NT2/D1 (cell line): Measurements from ENCODE around the gene PLXNA1.

Experiments
- SUZ12 ChIP-seq: IDR thresholded peaks from 2 replicates; pipeline ENCODE4 v1.6.1; 2011; ENCODE audit not compliant: insufficient read length, insufficient read depth; ENCODE audit errors: extremely low read depth
- YY1 ChIP-seq: IDR thresholded peaks from 2 replicates; pipeline ENCODE4 v1.6.1; 2011; ENCODE audit not compliant: insufficient read length, insufficient read depth

DNA sequence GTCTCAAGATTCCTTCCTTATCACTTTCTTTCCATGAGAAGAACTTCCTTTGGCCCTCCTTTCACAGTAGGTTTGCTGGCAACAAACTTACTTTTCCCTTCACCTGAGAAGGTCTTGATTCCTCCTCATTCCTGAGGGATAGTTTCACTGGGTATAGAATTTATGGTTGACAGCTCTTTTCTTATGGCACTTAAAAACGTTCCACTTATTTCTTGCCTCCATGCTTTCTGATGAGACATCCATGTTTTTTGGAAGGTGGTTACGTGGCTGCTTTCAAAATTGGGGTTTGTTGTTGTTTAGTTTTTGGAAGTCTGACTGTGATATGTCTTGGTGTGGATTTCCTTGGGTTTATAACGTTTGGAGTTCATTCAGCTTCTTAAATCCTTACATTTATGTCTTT lies 8.2 kb upstream of the PLXNA1 start:
- no peak for TF ChIP-seq SUZ12
- no peak for TF ChIP-seq YY1
